GM06990 (cell line): ENCODE results near the gene AUTS2.

Experiments used
- DNase-seq: peaks from one replicate; pipeline ENCODE4 v3.0.0-alpha.2; 2011; ENCODE audit not compliant: insufficient read length; ENCODE audit errors: extremely low read depth
- H3K27me3 ChIP-seq: replicated peaks from 2 replicates; pipeline ENCODE4 v1.6.0; 2011; ENCODE audit warnings: low read length; ENCODE audit not compliant: control insufficient read depth, insufficient read depth
- H3K36me3 ChIP-seq: 2 replicates; pipeline ENCODE4 v1.5.1; 2011; ENCODE audit warnings: low read length; ENCODE audit not compliant: control insufficient read depth, insufficient read depth
- H3K4me3 ChIP-seq: replicated peaks from 2 replicates; pipeline ENCODE4 v1.5.1; 2011; ENCODE audit warnings: low read depth, mild to moderate bottlenecking, control low read depth, low read length
- TF ChIP-seq, protein P1 (sequence below): IDR thresholded peaks from 2 replicates; pipeline ENCODE4 v1.5.1; 2011; ENCODE audit warnings: low read length, control low read depth, mild to moderate bottlenecking, inconsistent platforms; ENCODE audit not compliant: insufficient read depth, poor library complexity, severe bottlenecking

Gene AUTS2

GRCh38 chr7:70455925-70456324 is 857.6 kb downstream of the AUTS2 start:
- Histone ChIP-seq H3K4me3 (no peak overlapping the region), H3K27me3 (no peaks in the 10 kb centered on the region), H3K36me3 (no peaks in the 10 kb centered on the region)
- TF ChIP-seq, protein P1, sequence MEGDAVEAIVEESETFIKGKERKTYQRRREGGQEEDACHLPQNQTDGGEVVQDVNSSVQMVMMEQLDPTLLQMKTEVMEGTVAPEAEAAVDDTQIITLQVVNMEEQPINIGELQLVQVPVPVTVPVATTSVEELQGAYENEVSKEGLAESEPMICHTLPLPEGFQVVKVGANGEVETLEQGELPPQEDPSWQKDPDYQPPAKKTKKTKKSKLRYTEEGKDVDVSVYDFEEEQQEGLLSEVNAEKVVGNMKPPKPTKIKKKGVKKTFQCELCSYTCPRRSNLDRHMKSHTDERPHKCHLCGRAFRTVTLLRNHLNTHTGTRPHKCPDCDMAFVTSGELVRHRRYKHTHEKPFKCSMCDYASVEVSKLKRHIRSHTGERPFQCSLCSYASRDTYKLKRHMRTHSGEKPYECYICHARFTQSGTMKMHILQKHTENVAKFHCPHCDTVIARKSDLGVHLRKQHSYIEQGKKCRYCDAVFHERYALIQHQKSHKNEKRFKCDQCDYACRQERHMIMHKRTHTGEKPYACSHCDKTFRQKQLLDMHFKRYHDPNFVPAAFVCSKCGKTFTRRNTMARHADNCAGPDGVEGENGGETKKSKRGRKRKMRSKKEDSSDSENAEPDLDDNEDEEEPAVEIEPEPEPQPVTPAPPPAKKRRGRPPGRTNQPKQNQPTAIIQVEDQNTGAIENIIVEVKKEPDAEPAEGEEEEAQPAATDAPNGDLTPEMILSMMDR, result no peak
- DNase-seq, result peak; percentile 7

GRCh38 chr7:70456719-70457118 is 858.4 kb downstream of the AUTS2 start:
- DNase-seq, result peak; percentile 35
- TF ChIP-seq, protein P1, result no peak
- no peaks in the 10 kb centered on the region for H3K36me3 ChIP-seq
- H3K27me3 ChIP-seq, result no peaks in the 10 kb centered on the region
- no peak overlapping the region for H3K4me3 ChIP-seq

DNA sequence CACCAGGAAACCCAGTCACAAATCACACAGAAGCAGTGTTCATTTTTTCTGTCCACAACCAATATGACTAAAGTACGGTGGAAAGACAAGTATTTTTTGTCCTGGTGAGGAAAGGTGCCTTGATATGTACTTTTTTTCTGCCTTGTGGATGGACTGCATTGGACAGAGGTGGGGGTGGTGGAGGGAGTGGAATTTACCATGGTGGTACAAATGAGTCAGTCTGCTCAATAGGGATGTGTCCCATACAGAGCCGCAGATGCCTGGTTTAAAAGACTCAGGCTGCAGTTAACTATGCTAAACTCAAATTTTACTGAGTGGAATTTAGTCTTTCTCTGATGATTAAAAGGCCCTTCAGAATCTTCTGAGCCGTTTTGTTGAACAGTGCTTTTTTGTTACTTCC is 859.2 kb downstream of the AUTS2 start:
- Histone ChIP-seq H3K36me3 (no peaks in the 10 kb centered on the region), H3K4me3 (no peak overlapping the region), H3K27me3 (no peaks in the 10 kb centered on the region)
- TF ChIP-seq, protein P1, result no peak
- DNase-seq, result no peak

DNA sequence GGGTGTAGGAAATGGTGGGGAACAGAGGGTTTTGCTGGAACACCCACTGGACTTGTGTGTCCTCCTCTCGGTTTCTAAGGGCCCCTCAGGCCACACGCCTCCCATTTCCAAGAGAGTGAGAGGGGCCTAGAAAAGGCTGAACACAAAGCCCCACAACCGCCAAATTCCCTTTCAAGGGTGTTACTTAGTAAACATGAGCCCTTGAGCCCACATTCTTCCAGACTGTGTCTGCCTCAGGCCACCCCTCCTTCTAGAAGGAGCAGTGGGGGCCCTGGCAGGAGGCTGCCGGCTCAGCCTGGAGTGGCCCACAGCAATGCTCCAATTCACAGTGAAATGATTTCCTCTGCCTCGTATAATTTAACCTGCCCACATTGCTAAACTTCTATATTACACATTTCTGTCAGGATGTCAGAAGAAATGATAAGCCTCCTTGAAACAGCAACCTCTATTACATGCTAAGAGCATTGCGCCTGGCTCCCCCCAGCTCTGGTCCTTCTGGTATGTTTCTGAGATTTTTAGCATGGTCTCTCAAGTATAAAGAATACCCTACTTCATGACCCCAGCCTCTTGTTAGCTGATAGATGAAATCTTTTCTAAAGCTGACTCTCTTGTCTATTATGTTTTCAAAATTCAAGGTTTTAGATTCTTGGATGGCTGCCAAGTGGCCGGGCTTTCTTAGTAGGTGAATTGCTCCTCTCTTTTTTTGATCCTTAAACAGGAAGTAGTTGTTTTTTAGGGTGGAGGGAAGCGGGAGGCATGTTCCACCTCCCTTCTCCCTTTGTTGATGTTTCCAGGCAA is 859.8 kb downstream of the AUTS2 start:
- DNase-seq, result no peak
- H3K4me3 ChIP-seq, result no peak overlapping the region
- TF ChIP-seq, protein P1, result no peak
- no peaks in the 10 kb centered on the region for H3K36me3 ChIP-seq
- H3K27me3 ChIP-seq, result no peaks in the 10 kb centered on the region

DNA sequence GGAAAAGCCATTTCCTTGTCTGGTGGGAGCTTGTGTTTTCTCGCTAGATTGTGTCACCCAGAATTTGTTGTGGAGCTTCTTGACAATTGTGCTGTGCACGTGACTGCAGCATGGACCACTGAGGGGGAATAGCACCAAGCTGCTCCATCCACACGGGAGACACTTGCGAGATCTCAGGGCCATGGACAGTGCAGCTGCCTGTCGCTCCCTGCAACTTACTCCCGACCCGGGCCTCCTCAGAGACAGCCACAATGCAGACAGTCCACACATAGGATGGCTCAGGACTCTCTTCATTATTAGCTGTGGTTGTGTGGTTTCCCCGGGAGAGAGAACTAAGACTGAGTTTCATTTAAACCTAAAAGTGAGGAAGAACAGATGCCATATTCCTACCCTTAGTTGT is 860.5 kb downstream of the AUTS2 start:
- Histone ChIP-seq H3K27me3 (no peaks in the 10 kb centered on the region), H3K4me3 (no peak overlapping the region), H3K36me3 (no peaks in the 10 kb centered on the region)
- TF ChIP-seq, protein P1, result no peak
- no peak for DNase-seq
